ENCODE data around the gene COX15.
"Not testable (repeated sequence)": the region's sequence is repeated elsewhere in the genome, so short reads cannot be mapped to it uniquely, and the experiment has no call there.

The COX15 gene

GRCh38 chr10:99732033-99732842 lies at the start of gene COX15, which contains the start of gene CUTC:
Gene COX15, minus strand, starts transcription at chr10:99732127. Its CDS starts 78 bp downstream, at chr10:99732049.
Gene CUTC, plus strand, starts transcription at chr10:99732234. Its CDS starts 115 bp downstream, at chr10:99732349.
- in situ Hi-C loops (cut with MboI; ENCODE audit: low sequenced_read_pairs), result no loop called here

GRCh38 chr10:99779335-99779734 lies 47.4 kb upstream of the COX15 start:
- in situ Hi-C loops (cut with MboI; ENCODE audit: low sequenced_read_pairs), result no loop called here

GRCh38 chr10:99777918-99778714 lies 46.2 kb upstream of the COX15 start:
- in situ Hi-C loops (cut with MboI; ENCODE audit: low sequenced_read_pairs), result no loop called here

GRCh38 chr10:99775850-99776249 lies 43.9 kb upstream of the COX15 start:
- in situ Hi-C loops (cut with MboI; ENCODE audit: low sequenced_read_pairs), result no loop called here

- in situ Hi-C loops (cut with MboI; ENCODE audit: low sequenced_read_pairs), result no loop called here
Observed at GRCh38 chr10:99770408-99771045, 38.6 kb upstream of the COX15 start.

GRCh38 chr10:99769706-99770105 lies 37.8 kb upstream of the COX15 start:
- in situ Hi-C loops (cut with MboI; ENCODE audit: low sequenced_read_pairs), result no loop called here

GRCh38 chr10:99768556-99768955 lies 36.6 kb upstream of the COX15 start:
- in situ Hi-C loops (cut with MboI; ENCODE audit: low sequenced_read_pairs), result no loop called here

GRCh38 chr10:99767901-99768300 lies 36.0 kb upstream of the COX15 start:
- in situ Hi-C loops (cut with MboI; ENCODE audit: low sequenced_read_pairs), result no loop called here

- in situ Hi-C loops (cut with MboI; ENCODE audit: low sequenced_read_pairs), result no loop called here
Observed at GRCh38 chr10:99766302-99766681, 34.4 kb upstream of the COX15 start.

- in situ Hi-C loops (cut with MboI; ENCODE audit: low sequenced_read_pairs), result no loop called here
Observed at GRCh38 chr10:99765672-99766301, 33.9 kb upstream of the COX15 start.

GRCh38 chr10:99761365-99761764 lies 29.4 kb upstream of the COX15 start:
- in situ Hi-C loops (cut with MboI; ENCODE audit: low sequenced_read_pairs), result no loop called here

GRCh38 chr10:99760321-99760720 lies 28.4 kb upstream of the COX15 start:
- in situ Hi-C loops (cut with MboI; ENCODE audit: low sequenced_read_pairs), result no loop called here

- in situ Hi-C loops (cut with MboI; ENCODE audit: low sequenced_read_pairs), result no loop called here
Observed at GRCh38 chr10:99758211-99758891, 26.4 kb upstream of the COX15 start.

GRCh38 chr10:99756159-99756558 lies 24.2 kb upstream of the COX15 start:
- in situ Hi-C loops (cut with MboI; ENCODE audit: low sequenced_read_pairs), result no loop called here

GRCh38 chr10:99754670-99755069 lies 22.7 kb upstream of the COX15 start:
- in situ Hi-C loops (cut with MboI; ENCODE audit: low sequenced_read_pairs), result no loop called here

GRCh38 chr10:99750641-99751040 lies 18.7 kb upstream of the COX15 start:
- in situ Hi-C loops (cut with MboI; ENCODE audit: low sequenced_read_pairs), result no loop called here

- in situ Hi-C loops (cut with MboI; ENCODE audit: low sequenced_read_pairs), result no loop called here
Observed at GRCh38 chr10:99748823-99749451, 17.0 kb upstream of the COX15 start.

GRCh38 chr10:99746166-99746565 lies 14.2 kb upstream of the COX15 start:
- in situ Hi-C loops (cut with MboI; ENCODE audit: low sequenced_read_pairs), result not testable (repeated sequence)

- in situ Hi-C loops (cut with MboI; ENCODE audit: low sequenced_read_pairs), result no loop called here
Observed at GRCh38 chr10:99743841-99744240, 11.9 kb upstream of the COX15 start.

GRCh38 chr10:99742701-99743100 lies 10.8 kb upstream of the COX15 start:
- in situ Hi-C loops (cut with MboI; ENCODE audit: low sequenced_read_pairs), result no loop called here

All from HL-60/S4 (cell line).